HG03565 (cell line): Measurements from ENCODE around the gene LHX5.

ENCODE experiments used
- ATAC-seq: cut with Tn5 transposase; IDR thresholded peaks from one replicate; pipeline ENCODE4 v1.9.1; 2021; ENCODE audit warnings: mild to moderate bottlenecking, moderate library complexity; ENCODE audit not compliant: unreplicated experiment

Gene LHX5

GRCh38 chr12:113478351-113479011 lies 6.8 kb upstream of the LHX5 start:
- ATAC-seq: no peak

DNA sequence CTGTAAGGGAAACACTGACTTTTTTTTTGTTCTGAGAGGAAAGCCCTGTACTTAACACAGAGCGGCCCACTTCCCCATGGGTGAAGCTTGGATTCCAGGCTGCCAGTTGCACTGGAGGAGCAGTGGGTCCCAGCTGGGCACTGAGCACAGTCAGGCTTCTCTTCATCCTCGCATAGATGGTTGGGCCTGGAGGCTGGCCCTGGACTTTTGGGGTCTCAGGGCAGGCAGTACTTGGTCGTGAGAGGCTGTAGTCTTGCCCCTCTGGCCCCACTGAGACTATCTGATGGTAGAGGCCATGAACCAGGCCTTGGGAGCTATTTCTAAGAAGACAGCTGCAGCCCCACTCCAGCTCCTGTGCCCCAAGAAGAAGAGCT lies 6.2 kb upstream of the LHX5 start:
- no peak for ATAC-seq

DNA sequence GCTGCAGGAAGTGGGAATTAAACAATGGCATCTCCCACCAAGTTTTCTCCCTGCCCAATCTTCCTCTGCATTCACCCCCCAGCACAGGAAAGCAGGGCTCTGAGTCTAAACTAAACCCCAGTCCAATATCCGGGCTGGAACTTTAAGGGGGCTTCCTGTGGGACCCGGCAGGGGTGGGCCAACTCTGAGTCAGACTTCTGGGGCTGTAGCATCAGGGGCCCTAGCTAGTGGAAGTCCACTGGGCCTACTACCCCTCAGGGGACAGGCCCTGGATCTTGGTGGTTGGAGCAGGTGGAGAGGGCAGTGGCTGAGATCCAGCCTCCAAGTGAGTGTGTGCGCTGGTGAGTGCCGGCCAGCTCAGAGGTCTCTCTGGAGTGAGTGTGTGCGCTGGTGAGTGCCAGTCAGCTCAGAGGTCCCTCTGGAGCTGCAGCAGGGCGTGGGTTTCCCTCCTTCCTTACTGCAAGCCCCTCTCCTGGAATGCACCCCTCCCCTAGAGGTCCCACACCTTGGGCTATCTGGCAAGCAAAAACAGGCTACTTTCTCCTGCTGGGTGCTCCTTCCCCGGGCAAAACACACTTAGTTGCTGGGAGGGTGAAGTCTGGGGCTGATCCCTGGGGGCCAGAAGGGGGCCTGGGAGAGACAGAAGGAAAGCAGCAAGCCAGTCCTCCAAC lies 5.6 kb upstream of the LHX5 start:
- ATAC-seq: no peak

GRCh38 chr12:113476176-113476986 lies 4.7 kb upstream of the LHX5 start:
- ATAC-seq: no peak

- ATAC-seq: no peak
These were observed 3.9 kb upstream of the LHX5 start for GRCh38 chr12:113475451-113476175.

DNA sequence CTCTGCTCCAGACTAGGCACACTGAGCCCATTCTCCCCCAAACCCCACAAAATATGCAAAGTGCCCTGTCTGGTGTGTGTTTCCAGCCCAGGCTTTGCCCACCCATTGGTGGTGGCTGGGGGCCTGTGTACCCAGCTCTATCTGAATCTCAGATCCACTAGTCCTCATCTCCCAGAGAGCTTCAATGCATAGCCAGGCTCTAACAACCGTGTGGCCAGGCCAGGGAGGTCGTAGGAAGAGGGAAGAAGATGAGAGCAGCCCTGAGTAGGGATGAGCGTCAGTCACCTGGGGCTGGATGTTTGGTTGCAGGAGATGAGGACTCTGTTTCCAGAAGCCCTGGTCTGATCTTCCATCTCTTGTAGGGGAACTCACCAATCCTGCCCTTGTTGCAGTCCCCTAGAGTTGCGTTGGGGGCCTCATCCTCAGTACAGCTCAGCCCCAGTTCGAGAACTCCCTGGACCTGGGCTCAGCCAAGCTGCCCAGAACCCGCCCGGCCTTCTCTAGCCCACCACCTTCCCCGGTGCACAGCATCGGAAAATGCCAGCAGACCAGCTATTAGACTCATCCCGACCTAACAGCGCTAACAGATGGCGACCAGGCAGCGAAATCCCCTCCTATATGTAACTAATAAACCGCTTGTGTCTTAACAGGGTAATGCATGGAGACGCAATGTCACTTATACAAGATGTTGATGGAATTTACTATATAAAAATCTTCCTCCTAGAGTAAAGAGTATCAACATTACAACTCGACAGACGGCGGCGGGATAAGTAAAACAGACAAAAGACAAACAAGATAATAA lies 3.2 kb upstream of the LHX5 start:
- ATAC-seq: no peak

DNA sequence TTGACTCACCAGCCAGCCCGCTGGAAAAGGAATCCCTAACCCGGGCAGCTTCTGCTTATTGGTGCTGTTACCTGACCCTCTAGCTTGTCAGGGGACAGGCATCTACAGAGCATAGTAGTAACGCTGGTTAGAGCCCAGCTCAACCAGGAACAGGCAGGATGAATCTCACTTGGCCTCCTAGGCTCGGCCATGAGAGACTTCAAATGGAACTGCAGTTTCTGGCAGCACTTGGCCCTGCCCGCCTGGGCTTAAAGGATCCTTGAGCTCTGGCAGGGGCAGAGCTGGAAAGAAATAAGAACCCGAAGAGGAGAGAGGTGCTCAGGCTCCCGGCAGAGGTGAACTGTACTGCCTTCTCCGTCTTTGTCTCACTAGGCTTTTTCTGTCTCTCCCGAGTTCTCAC lies 2.3 kb upstream of the LHX5 start:
- ATAC-seq: no peak

GRCh38 chr12:113473400-113473799 lies 1.7 kb upstream of the LHX5 start:
- no peak for ATAC-seq

- no peak for ATAC-seq
These were observed 785 bp upstream of the LHX5 start for GRCh38 chr12:113472191-113473121.

GRCh38 chr12:113470871-113471618 lies 626 bp downstream of the LHX5 start:
- ATAC-seq: no peak

DNA sequence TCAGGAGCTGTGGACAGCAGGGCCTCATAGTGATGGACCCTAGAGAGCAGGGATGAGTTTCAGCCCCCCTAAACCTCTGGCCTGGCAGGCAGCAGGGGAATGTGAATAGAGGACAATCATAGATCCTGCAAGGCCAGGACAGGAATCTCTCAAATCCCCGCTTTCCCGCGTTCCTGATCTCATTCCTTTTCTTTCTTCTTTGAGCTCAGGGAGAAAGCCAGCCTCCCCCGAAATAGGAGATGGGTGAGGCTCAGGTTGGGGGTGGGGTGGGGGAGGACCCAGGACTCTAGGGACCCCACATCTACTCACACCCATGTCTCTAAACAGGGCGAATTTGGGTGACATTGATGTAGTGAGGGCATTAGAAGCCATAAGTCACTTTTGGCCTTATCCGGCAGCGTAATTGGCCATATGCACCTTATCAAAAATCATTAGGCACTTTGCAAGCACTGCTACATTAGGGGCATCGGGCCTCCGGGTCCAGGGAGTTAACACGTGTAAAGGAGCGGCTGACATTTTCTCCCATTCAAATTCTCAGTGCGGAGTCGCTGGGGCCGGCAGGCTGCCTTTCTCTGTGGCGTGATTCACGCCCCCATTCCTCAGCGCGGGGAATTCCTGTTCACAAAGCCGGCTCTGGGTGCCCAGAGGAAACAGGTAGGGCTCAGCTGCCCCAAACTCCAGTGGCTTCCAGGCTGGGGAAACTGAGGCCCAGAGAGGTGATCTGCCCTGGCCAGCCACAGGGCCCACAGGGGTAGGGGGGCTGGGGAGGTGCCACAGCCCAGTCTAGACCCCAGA lies 1.5 kb downstream of the LHX5 start:
- ATAC-seq: no peak

DNA sequence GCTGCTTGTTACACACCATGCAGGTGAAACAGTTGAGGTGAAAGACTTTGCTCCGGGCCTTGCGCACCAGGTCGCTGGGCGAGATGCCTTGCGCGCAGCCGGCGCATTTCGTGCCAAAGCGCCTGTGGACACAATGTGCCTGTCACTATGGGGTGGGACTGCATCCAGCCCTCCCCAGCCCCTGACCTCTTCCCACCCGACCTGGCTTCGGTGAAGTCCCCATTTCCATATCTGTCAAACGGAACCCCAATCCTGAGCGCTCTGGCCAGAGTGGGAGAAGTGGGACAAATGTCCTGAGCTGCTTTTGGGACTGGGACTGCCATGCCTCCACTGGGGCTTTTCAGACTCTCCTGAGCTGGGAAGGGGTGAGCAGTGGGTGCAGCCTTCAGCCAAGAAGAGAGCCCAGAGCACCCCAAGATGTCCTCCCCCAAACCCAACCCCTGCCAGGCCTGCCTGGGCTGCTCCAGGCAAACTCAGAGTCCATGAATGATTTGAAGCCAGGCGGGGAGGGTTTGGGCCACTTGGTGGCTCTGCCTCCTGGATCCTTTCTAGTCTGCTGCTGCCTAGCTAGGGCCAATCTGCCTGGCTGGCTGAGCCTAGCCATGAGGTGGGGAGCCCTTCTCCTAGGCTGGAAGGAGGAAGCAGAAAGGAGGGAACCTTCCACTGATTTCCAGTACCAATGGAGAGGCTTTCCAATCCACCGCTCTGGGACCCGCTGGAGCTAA lies 2.3 kb downstream of the LHX5 start:
- ATAC-seq: no peak

- no peak for ATAC-seq
These were observed 3.1 kb downstream of the LHX5 start for GRCh38 chr12:113468365-113469223.

- ATAC-seq: no peak
These were observed 3.9 kb downstream of the LHX5 start for GRCh38 chr12:113467502-113468364.

- no peak for ATAC-seq
These were observed 4.5 kb downstream of the LHX5 start for GRCh38 chr12:113467142-113467501.
